Measurements from ENCODE around the gene NAB2.

Gene NAB2

DNA sequence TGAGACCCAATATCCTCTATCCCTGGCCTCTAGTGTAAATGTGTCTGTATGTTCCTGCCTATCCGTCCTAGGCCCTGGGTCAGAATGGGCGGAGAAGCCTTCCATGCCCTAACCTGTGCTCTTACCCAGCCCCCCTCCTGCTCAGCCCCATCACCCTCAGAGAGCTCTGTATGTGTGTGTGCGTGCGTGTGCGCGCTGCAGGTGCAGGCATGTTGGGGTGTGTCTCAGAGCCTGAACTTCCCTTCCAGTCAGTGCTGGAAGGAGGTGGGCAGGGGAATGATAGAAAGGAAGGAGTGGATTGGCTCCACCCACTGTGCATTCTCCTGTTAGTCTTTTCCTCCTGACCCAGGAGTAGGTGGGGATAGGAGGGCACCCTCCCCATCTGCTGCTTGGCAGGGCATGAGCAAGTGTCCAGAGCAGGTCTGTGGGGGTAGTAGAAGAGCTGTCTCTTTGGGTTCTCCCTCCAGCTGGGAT, 7.2 kb downstream of the NAB2 start:
- no peak overlapping the region for H3K4me3 ChIP-seq (ENCODE audit: low read depth, low read length)
- no peak for DNase-seq (ENCODE audit: low read depth)
- TF ChIP-seq, protein P1, sequence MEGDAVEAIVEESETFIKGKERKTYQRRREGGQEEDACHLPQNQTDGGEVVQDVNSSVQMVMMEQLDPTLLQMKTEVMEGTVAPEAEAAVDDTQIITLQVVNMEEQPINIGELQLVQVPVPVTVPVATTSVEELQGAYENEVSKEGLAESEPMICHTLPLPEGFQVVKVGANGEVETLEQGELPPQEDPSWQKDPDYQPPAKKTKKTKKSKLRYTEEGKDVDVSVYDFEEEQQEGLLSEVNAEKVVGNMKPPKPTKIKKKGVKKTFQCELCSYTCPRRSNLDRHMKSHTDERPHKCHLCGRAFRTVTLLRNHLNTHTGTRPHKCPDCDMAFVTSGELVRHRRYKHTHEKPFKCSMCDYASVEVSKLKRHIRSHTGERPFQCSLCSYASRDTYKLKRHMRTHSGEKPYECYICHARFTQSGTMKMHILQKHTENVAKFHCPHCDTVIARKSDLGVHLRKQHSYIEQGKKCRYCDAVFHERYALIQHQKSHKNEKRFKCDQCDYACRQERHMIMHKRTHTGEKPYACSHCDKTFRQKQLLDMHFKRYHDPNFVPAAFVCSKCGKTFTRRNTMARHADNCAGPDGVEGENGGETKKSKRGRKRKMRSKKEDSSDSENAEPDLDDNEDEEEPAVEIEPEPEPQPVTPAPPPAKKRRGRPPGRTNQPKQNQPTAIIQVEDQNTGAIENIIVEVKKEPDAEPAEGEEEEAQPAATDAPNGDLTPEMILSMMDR (IDR thresholded peaks at IDR 0.05; ENCODE audit: low read depth, low read length, missing control alignments), result no peak

DNA sequence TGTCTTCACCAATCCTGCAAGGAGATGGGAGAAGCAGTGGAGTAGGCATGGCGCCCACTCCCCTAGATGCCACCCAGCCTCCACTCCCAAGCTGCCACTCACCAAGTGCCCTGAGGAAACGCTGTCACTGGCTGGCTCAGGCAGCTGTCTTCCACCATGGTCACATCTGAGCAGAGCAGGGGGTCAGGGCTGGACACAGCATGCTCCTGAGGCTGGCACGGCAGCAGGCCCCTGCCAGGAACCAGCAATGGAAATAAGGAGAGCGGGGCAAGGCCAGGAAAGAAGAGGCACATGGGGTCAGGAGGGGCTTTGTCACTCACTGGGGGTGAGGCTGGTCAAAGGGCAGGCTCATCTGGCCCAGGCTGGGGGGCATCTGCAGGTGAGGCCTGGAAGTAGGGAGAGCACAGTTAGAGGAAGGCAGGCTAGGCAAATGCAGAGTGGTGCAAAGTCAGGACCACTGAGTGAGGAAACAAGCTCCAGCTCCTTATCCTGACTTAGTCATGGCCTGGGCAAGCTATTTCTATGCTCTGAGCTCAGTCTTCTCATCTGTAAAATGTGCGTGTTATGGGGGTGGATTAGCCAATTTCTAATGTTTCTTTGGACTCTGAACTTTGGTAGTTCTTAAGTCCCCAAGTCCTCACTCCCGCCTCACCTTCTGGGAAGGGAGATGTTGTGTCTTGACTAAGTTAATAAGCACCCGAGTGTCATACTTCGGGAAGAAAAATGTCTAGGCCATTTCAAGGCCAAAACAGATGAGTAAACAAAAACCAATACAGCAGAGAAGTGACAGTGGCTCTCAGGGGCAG, 8.0 kb downstream of the NAB2 start:
- no peak overlapping the region for H3K4me3 ChIP-seq (ENCODE audit: low read depth, low read length)
- no peak for DNase-seq (ENCODE audit: low read depth)
- TF ChIP-seq, protein P1 (IDR thresholded peaks at IDR 0.05; ENCODE audit: low read depth, low read length, missing control alignments), result no peak

DNA sequence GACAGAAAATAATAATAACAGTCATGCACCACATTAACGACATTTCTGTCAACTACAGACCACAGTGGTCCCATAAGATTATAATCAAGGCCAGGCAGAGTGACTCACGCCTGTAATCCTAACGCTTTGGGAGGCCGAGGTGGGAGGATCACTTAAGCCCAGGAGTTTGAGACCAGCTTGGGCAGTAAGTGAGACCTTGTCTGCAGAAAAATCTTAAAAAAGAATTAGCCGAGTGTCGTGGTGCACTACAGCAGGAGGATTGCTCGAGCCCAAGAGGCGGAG, 8.6 kb downstream of the NAB2 start:
- no peak for DNase-seq (ENCODE audit: low read depth)
- H3K4me3 ChIP-seq (ENCODE audit: low read depth, low read length), result no peak overlapping the region
- TF ChIP-seq, protein P1 (IDR thresholded peaks at IDR 0.05; ENCODE audit: low read depth, low read length, missing control alignments), result no peak

- TF ChIP-seq, protein P1 (IDR thresholded peaks at IDR 0.05; ENCODE audit: low read depth, low read length, missing control alignments), result no peak
- no peak for DNase-seq (ENCODE audit: low read depth)
- H3K4me3 ChIP-seq (ENCODE audit: low read depth, low read length), result no peak overlapping the region
Measured at GRCh38 chr12:57098546-57098945, 9.6 kb downstream of the NAB2 start.

DNA sequence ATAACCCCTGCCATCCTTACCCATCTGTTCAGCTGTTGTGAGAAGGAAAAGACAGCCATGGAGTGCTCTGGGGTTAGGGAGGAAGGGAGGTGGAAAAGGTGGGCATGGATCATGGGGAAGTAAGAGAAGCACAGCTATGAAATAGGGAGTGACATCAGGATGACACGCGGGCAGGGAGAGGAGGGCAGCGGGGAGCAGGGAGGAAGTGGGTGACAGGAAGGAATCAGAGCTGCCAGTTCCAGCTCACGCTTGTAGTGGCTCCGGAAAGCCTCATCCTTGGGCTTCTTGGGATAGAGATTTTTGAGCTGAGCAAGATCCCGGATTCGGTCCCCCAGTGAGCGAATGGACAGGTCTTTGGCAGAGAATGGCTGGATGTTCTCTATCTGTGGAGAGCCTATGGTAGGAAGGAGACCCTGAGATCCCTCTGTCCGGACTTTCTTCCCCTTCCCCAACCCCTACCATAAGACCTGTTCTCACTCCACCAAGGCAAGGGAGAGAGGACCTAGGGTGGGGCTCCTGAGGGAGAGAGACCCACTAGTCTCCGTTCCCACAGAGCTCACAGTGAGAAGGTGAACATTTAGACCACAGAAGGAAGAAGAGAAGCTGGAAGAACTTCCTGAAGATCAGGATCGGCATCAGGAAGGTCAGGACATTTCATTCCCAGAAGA, 10.3 kb downstream of the NAB2 start:
- no peak for DNase-seq (ENCODE audit: low read depth)
- no peak overlapping the region for H3K4me3 ChIP-seq (ENCODE audit: low read depth, low read length)
- TF ChIP-seq, protein P1 (IDR thresholded peaks at IDR 0.05; ENCODE audit: low read depth, low read length, missing control alignments), result no peak

DNA sequence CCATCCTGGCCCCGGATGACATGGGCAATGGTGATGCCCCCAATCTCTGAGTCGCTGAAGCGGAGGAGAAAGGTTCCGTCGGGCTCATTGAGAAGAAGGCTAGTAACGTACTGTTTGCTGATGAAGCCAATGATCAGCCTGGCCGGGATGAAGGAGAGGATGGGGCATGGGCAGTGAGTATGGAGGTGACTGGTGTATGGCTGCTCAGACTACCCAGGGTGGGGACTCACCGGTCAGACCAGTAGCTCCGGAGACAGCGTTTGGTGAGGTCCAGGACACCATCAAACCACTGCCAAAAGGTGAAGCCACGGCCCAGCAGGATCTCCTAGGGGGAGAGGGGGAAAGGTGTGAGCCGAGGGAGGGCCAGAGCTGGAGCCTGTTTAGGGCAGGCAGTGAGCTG, 10.9 kb downstream of the NAB2 start:
- TF ChIP-seq, protein P1 (IDR thresholded peaks at IDR 0.05; ENCODE audit: low read depth, low read length, missing control alignments), result no peak
- no peak for DNase-seq (ENCODE audit: low read depth)
- H3K4me3 ChIP-seq (ENCODE audit: low read depth, low read length), result no peak overlapping the region
